GM21723 (cell line): ENCODE results near the gene BCAS2.

ENCODE experiments used
- ATAC-seq: cut with Tn5 transposase; IDR thresholded peaks from one replicate; pipeline ENCODE4 v1.9.1; 2021; ENCODE audit warnings: mild to moderate bottlenecking, moderate library complexity; ENCODE audit not compliant: unreplicated experiment

Gene BCAS2

GRCh38 chr1:114561333-114561732, 20.1 kb downstream of the BCAS2 start:
- peak; percentile 57 for ATAC-seq

- ATAC-seq, result peak; percentile 63
Measured at GRCh38 chr1:114559356-114559755, 22.1 kb downstream of the BCAS2 start.

DNA sequence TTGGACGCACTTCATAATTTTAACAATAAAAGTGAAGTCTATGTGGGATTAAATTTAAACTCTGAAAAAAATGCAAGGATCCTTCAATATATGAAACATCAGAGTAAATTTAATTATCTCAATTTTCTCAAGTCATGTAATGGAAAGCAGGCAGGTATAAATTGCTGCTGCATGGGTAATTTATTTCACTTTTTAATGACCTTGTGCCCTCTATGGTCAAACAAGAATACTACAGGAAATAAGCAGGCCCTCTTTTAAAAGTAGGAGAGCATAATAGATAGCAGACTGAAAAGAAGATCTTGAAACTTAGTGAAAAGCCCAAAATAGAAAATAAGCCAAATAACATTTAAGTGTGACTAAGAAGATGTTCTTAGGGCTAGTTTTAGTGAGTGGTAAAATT, 22.9 kb downstream of the BCAS2 start:
- ATAC-seq, result peak; percentile 54

DNA sequence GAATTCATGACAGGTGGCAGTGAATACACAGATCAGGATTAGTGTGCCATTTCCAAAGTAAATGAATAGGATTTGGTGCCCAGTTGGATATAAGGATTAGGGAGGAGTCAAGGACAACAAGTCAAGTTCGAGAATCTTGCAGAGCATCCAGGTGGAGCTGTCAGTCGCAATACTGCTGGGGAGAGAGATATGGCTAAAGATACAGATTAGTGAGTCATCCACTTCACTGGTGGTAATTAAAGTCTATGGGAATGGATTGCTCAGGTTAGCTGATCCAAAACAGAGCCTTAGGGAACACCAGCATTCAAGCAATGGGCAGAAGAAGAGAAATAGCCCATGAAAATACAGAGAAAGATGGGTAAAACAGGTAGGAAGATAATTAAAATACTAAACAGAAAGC, 26.8 kb downstream of the BCAS2 start:
- no peak for ATAC-seq

DNA sequence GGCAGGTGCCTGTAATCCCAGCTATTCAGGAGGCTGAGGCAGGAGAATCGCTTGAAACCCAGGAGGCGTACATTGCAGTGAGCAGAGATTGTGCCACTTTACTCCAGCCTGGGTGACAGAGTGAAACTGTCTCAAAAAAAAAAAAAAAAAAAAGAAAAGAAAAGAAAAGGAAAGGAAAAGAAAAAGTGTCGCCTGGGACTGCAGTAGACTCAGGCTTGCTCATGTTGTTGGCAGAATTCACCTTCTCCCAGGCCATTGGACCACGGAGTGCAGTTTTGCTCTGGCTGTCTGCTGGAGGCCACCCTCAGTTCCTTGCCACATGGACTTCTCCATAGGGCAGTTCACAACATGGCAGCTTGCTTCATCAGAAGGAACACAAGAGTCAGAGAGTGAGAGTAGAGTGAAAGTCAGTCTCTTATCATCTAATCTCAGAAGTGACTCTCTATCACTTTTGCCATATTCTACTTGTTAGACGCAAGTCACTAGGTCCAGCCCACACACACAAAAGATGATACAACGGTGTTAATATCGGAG, 29.2 kb downstream of the BCAS2 start:
- no peak for ATAC-seq

DNA sequence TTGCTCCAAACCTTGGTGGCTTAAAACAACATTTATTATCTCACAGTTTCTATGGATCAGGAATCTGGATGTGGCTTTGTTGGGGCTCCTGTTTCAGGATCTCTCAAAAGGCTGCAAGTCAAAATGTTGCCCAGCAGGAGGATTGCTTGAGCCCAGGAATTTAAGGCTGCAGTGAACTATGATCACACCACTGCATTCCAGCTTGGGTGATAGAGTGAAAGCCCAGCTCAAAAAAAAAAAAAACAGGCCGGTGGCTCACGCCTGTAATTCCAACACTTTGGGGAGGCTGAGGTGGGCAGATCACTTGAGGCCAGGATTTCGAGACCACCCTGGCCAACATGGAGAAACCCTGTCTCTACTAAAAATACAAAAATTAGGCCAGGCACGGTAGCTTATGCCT, 30.0 kb downstream of the BCAS2 start:
- no peak for ATAC-seq

GRCh38 chr1:114550336-114550735, 31.1 kb downstream of the BCAS2 start:
- ATAC-seq, result no peak

GRCh38 chr1:114549137-114549536, 32.3 kb downstream of the BCAS2 start:
- ATAC-seq, result no peak

DNA sequence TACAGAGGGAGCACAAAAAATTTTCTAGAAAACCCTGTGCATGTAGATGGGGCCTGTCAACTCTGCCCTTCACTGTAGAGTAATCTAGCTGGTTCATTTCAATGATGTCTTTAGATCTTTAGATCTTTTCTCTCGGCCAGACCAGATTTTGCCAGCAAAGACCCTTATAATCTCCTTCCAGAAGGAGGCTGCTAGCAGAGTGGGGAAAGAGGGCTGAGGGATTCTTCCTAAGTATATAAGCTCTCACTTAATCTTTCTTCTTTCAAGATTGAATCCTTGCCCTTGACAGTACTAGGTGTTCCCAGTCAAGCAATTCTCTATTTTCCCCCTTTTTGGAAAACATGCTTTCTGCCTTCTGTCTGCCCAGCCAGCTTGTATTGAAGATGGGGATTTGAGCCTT, 34.3 kb downstream of the BCAS2 start:
- no peak for ATAC-seq

DNA sequence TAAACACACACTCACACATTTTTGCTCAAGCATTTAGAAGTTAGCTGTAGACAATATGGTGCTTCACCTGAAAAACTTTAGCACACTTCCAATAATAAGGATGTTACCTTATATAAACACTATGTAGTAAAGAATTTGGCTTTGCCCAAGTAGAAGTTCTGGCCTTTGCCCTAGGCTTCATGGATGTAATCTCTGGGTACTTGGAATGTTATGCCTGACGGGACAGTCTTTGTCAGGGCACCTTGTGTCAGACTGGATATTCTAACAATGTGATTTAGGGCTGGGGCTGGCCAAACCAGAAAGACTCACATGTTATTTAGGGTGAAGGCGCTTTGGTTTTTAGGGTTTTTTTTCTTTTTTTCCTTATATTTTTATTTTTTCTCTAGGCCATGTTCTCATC, 35.6 kb downstream of the BCAS2 start:
- no peak for ATAC-seq

GRCh38 chr1:114545315-114545714, 36.1 kb downstream of the BCAS2 start:
- no peak for ATAC-seq

DNA sequence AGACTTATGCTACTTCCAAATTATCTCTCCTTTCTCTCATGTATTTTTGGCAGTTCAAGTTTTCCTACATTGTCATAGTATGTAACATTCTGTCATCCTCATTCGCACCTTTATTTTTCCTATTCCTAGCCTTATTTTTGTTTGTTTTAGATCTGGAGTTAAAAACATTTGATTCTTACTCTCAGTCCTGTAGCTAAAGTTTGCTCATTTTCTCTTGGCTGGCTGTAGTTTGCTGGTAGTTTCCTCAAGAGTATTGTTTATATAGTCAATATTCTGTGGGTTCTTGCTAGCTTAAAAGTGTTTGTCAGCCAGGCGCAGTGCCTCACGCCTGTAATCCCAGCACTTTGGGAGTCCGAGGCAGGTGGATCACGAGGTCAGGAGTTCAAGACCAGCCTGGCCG, 40.6 kb downstream of the BCAS2 start:
- no peak for ATAC-seq

DNA sequence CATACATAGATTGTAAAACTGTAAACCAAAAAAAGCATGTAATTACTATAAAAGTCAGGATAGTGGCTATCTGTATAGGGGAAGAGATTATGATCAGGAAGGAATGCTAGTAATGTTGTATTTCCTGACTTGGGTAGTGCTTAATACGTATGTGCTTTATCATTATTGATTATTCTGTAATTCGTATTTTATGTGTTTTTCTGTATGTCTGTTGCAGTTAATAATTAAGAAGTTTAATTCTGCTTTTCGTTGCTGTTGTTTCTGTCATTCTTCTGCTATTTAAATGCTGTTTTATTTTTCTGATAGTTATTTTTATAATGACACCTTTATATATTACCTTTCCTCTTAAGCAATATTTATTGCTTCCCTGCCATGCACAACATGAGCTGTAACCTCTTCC, 41.1 kb downstream of the BCAS2 start:
- no peak for ATAC-seq

DNA sequence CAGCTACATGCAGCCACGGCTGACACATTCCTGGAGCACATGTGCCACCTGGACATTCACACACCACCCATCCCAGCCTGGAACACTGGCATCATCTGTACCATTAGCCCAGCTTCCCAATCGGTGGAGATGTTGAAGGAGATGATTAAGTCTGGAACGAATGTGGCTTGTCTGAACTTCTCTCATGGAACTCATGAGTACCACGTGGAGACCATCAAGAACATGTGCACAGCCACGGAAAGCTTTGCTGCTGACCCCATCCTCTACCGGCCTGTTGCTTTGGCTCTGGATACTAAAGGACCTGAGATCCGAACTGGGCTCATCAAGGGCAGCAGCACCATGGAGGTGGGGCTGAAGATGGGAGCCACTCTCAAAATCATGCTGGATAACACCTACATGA, 45.4 kb downstream of the BCAS2 start:
- ATAC-seq, result no peak

- ATAC-seq, result no peak
Measured at GRCh38 chr1:114535401-114535800, 46.0 kb downstream of the BCAS2 start.

DNA sequence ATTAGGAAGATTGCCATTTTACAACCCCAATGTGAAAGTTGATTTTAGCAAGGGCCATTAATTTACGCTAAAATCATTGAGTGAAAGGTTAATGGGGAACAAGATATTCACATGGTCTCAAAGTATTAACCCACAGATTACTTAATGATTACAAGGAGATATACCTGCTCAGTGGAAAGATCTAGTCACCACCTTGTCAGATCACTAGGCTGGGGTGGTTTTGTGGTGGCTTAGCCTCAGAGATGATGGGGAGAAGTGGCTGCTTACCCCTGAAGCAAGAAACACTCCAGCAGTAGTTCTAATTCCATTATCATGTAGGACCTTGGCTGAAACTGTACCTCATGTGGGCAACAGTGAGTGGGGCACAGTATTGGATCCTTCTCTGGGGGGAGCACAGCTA, 50.3 kb downstream of the BCAS2 start:
- no peak for ATAC-seq

- ATAC-seq, result no peak
Measured at GRCh38 chr1:114530224-114530623, 51.2 kb downstream of the BCAS2 start.

DNA sequence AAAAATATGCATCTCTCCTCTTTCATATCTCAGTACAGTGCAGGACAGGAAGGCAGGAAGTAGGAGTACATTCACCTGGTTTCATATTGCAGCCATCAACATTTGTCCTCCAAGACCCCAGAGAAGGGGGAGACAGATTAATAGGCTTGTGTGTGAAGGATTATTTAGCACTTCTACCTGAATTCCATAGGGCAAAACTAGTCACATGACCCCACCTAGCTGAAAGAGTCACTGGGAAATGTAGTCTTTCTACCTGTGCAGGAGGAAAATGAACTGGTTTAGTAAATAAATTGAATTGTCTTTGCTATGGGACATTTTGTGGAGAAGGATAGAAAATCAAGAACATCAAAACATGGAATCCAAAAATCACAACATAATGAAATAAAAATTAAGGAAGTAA, 56.5 kb downstream of the BCAS2 start:
- ATAC-seq, result no peak

GRCh38 chr1:114522264-114522575, 59.2 kb downstream of the BCAS2 start:
- ATAC-seq, result no peak

GRCh38 chr1:114521396-114522263, 59.8 kb downstream of the BCAS2 start:
- no peak for ATAC-seq
